ACHN (cell line): ENCODE data around the gene ZNF212.
"Not testable (repeated sequence)": the region's sequence is repeated elsewhere in the genome, so short reads cannot be mapped to it uniquely, and the experiment has no call there.

Experiments used
- DNase-seq: peaks from one replicate; pipeline ENCODE4 v3.0.0-alpha.2; 2015
- in situ Hi-C: cut with HindIII; loops from 2 replicates; pipeline ENCODE4 v1.10.0; 2017; ENCODE audit warnings: low sequenced_read_pairs, low pct_ligation_motif_present, low pct_unique_long_range_greater_than_20kb

ZNF212 gene

GRCh38 chr7:149216402-149216801, 23.0 kb upstream of the ZNF212 start:
- DNase-seq, result no peak
- in situ Hi-C loops, result no loop called here

GRCh38 chr7:149217570-149217969, 21.9 kb upstream of the ZNF212 start:
- in situ Hi-C loops, result no loop called here
- no peak for DNase-seq

GRCh38 chr7:149218469-149219420, 20.7 kb upstream of the ZNF212 start:
- no peak for DNase-seq
- in situ Hi-C loops, result no loop called here

GRCh38 chr7:149220534-149220933, 18.9 kb upstream of the ZNF212 start:
- in situ Hi-C loops, result no loop called here

GRCh38 chr7:149223176-149223575, 16.3 kb upstream of the ZNF212 start:
- no peak for DNase-seq
- in situ Hi-C loops, result no loop called here

More at GRCh38 chr7:149220534-149220933, 18.9 kb upstream of the ZNF212 start:
- DNase-seq, result no peak

- no peak for DNase-seq
- in situ Hi-C loops, result no loop called here
These were observed 15.7 kb upstream of the ZNF212 start for GRCh38 chr7:149223761-149224160.

GRCh38 chr7:149224352-149224751, 15.1 kb upstream of the ZNF212 start:
- in situ Hi-C loops, result no loop called here
- DNase-seq, result no peak

GRCh38 chr7:149225106-149225505, 14.3 kb upstream of the ZNF212 start:
- in situ Hi-C loops, result no loop called here
- DNase-seq, result no peak

GRCh38 chr7:149225656-149226055, 13.8 kb upstream of the ZNF212 start:
- in situ Hi-C loops, result no loop called here
- no peak for DNase-seq

- DNase-seq, in situ Hi-C loops: not testable (repeated sequence)
These were observed 13.1 kb upstream of the ZNF212 start for GRCh38 chr7:149226366-149226765.

GRCh38 chr7:149226840-149227494, 12.5 kb upstream of the ZNF212 start:
- in situ Hi-C loops, result no loop called here
- DNase-seq, result no peak

- no peak for DNase-seq
These were observed 10.5 kb upstream of the ZNF212 start for GRCh38 chr7:149228831-149229471.

GRCh38 chr7:149229526-149229925, 9.9 kb upstream of the ZNF212 start:
- in situ Hi-C loops, result no loop called here
- DNase-seq, result no peak

More at GRCh38 chr7:149228831-149229471, 10.5 kb upstream of the ZNF212 start:
- in situ Hi-C loops, result no loop called here

- in situ Hi-C loops, result no loop called here
- DNase-seq, result no peak
These were observed 7.1 kb upstream of the ZNF212 start for GRCh38 chr7:149232362-149232761.

- in situ Hi-C loops, result not testable (repeated sequence)
- peak; percentile 96 for DNase-seq
These were observed 5.7 kb upstream of the ZNF212 start for GRCh38 chr7:149233655-149234204.

- in situ Hi-C loops, result no loop called here
These were observed 1.9 kb upstream of the ZNF212 start for GRCh38 chr7:149237502-149237901.

GRCh38 chr7:149238051-149238450, 1.4 kb upstream of the ZNF212 start:
- in situ Hi-C loops, result no loop called here
- peak; percentile 86 for DNase-seq

More at GRCh38 chr7:149237502-149237901, 1.9 kb upstream of the ZNF212 start:
- DNase-seq, result no peak

GRCh38 chr7:149240637-149241036, 1.2 kb downstream of the ZNF212 start:
- in situ Hi-C loops, result no loop called here
- no peak for DNase-seq

- in situ Hi-C loops, result no loop called here
- no peak for DNase-seq
These were observed 2.2 kb downstream of the ZNF212 start for GRCh38 chr7:149241696-149242095.
